ENCODE results near the gene TPCN1.
A peak's percentile ranks its signal among the peaks of the same experiment; 100 is the strongest.

The TPCN1 gene

DNA sequence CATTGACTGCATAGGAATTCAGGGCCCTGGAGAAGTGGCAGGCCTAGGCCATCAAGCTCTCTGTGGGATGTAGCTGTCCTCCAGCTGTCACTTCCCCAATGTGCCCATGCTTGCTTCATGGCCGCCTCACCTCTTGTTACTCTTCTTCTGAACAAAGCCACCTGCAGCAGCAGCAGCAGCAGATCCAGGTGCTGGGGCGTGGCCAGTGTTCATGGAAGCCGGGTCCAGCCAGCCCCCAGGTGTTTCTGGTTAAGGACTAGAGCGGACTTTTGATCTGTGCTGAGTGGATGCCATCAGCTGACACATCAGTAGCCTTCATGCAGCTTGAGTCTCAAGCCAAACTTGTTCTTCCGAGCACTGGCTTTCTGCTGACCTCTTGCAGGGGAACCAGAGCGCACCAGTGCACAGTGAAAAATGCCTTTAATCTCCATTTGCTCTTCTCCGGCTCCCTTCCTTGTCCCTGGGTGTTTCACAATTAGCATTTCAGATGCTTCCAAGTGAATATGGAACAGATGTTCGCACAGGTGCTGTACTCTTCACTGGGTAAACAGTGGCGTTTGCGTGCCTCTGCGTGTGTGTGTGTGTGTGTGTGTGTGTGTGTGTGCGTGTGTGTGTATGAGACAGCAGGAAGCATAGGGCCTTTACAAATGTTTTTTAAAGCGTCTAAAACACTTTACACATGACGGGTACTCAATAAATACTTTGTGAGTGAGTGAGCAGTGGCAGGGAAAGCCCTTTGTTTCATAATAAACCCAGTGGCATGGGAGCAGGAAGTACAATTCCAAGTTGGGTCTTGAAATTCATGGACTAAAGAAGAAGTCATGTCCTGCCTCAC, 20.1 kb downstream of the TPCN1 start:
- TF ChIP-seq JUND (IDR thresholded peaks at IDR 0.05; ENCODE audit: low read depth) = no peak
- peak in 1 of 2 experiments; percentile 84 for DNase-seq (ENCODE audit: low read depth in 1 of 2, low spot score in 1 of 2)
- in situ Hi-C loops (cut with HindIII; ENCODE audit: low pct_unique_long_range_greater_than_20kb, low sequenced_read_pairs) = no loop called here

- in situ Hi-C loops (cut with HindIII; ENCODE audit: low pct_unique_long_range_greater_than_20kb, low sequenced_read_pairs) = no loop called here
- DNase-seq (ENCODE audit: low read depth in 1 of 2, low spot score in 1 of 2) = peak; percentile 39 to 97
- TF ChIP-seq JUND (IDR thresholded peaks at IDR 0.05; ENCODE audit: low read depth) = no peak
These were observed 20.8 kb downstream of the TPCN1 start for GRCh38 chr12:113242026-113242418.

- DNase-seq (ENCODE audit: low read depth in 1 of 2, low spot score in 1 of 2) = no peak
- TF ChIP-seq JUND (IDR thresholded peaks at IDR 0.05; ENCODE audit: low read depth) = no peak
- in situ Hi-C loops (cut with HindIII; ENCODE audit: low pct_unique_long_range_greater_than_20kb, low sequenced_read_pairs) = no loop called here
These were observed 21.3 kb downstream of the TPCN1 start for GRCh38 chr12:113242560-113242959.

GRCh38 chr12:113244047-113244460, 22.8 kb downstream of the TPCN1 start:
- TF ChIP-seq JUND (IDR thresholded peaks at IDR 0.05; ENCODE audit: low read depth) = no peak
- in situ Hi-C loops (cut with HindIII; ENCODE audit: low pct_unique_long_range_greater_than_20kb, low sequenced_read_pairs) = no loop called here
- peak; percentile 48 to 93 for DNase-seq (ENCODE audit: low read depth in 1 of 2, low spot score in 1 of 2)

DNA sequence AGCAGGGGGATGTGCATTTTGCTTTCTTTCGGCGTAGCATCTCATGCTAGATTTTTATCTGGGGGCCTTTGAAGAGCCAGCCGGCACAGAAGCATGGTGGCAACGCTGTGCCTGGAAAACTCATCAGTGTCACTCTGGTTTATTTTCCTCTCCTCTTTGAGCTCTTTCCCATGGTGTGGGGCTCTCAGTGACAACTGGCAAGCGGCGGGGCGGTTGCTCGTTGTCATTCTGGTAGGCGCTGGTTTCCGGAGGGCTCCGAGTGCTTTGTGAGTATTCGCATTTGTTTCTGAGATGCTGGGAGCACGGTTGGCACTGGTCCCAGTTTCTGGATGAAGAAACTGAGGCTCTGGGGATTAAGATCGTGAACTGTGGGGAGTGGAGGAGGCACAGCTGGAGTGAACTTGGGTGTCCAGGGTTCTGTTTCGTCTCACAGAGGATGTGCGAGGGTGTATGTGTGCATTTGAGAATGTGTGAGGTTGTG, 23.3 kb downstream of the TPCN1 start:
- no peak for DNase-seq (ENCODE audit: low read depth in 1 of 2, low spot score in 1 of 2)
- no peak for TF ChIP-seq JUND (IDR thresholded peaks at IDR 0.05; ENCODE audit: low read depth)
- in situ Hi-C loops (cut with HindIII; ENCODE audit: low pct_unique_long_range_greater_than_20kb, low sequenced_read_pairs) = no loop called here

DNA sequence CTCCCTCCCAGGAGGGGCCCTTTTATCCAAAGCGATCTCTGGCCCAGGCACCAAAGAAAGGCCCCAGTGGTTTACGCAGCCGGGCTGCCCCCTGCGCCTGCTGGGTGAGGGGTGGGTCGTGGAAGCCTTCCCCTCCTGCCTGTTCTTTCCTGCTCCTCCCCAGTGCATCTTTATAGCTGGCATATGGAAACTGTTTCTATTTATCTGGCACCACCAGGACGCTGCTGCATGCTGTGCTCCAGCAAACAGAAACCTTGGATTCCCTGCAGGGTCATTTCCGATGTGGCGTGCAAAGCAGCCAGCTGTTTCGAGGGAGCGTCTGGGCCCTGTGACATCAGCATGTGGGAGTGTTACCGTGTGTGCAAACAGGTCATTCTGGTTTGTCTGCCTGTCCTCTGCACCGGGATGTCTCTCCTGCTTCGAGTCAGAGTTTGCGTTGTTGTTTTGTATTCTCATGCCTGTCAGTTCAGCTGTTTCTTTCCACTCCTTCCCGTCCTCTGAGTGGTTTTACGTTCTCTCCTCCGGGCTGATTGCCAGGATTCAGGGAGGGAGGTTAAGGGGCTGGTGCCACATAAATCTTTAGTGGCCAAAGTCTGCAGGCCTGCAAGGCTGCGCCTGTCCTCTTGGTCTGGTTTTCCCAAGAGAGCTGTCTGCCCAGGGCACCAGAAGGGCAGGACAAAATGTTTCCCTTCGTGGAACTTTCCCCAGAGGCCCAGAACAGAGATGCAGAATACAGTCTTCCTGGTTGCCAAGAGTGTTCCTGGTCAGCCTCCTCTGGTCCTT, 24.6 kb downstream of the TPCN1 start:
- in situ Hi-C loops (cut with HindIII; ENCODE audit: low pct_unique_long_range_greater_than_20kb, low sequenced_read_pairs) = no loop called here

DNA sequence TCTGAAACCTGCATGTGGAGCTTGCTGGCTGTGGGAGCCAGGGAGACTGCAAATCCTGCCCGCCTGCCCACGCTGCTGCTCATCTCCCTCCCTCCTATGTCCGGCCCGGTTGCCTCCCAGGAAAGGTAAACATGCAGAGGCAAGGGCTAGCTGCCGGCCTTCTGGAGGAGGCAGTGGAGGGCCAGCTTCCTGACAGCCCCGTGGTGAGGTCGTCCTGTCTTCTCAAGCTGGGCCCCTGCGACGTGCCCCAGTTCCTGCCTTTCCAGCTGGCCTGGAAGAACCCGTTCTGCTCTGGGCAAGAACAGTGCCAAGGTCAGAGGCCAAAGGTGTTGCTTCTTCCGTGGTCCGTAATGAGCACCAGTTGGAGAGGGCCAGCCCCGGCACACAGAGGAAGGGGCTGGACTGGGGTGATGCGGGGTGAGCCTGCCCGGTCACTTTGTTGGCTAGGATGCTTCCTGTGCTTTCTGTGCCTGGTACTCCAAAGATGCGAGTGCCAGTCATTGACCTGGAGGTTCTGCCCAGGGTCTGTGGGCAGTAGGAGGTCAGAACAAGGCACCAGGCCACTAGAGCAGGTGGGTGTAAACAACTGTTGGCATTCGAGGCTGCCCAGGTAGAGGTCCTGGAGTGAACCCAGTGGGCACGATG, 25.3 kb downstream of the TPCN1 start:
- TF ChIP-seq JUND (IDR thresholded peaks at IDR 0.05; ENCODE audit: low read depth) = no peak
- in situ Hi-C loops (cut with HindIII; ENCODE audit: low pct_unique_long_range_greater_than_20kb, low sequenced_read_pairs) = no loop called here
- DNase-seq (ENCODE audit: low read depth in 1 of 2, low spot score in 1 of 2) = peak in 1 of 2 experiments; percentile 77

More for the DNA sequence above, 24.6 kb downstream of the TPCN1 start:
- TF ChIP-seq JUND (IDR thresholded peaks at IDR 0.05; ENCODE audit: low read depth) = no peak
- peak; percentile 90 to 98 for DNase-seq (ENCODE audit: low read depth in 1 of 2, low spot score in 1 of 2)

GRCh38 chr12:113247123-113248050, 26.1 kb downstream of the TPCN1 start:
- in situ Hi-C loops (cut with HindIII; ENCODE audit: low pct_unique_long_range_greater_than_20kb, low sequenced_read_pairs) = no loop called here
- no peak for TF ChIP-seq JUND (IDR thresholded peaks at IDR 0.05; ENCODE audit: low read depth)
- DNase-seq (ENCODE audit: low read depth in 1 of 2, low spot score in 1 of 2) = no peak

DNA sequence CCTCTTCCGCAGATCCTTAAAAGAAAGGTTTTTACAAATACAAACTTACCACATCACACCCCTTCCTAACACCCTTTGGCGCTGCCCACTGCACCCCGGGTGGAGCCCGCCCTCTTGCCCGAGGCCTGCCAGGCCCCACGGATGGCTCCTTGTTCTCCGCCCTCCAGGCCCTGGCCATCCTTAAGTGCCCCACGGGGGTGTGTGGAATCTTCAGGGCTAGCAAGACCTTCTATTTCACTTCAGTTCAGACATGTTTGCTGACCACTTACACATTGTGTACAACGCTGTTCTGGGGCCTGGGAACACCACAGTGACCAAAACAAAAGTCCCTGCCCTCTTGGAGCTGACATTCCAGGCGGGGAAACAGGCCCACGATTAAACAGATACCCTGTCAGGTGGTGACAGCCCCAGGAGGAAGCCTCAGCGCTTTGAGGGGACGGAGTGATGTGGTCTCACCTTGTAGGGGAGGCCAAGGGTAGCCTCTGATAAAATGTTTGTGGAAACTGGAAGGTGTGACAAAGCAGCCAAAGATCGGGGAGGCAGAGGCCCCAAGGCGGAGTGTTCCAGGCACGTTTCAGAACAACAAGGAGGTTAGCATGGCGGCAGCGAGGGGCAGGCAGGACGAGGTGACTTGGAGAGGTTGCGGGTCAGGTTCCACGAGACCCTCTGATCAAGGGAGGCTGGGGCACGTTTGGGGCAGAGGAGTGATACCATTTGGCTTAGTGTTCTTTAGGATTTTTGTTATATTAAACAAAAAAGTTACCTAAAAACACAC, 27.0 kb downstream of the TPCN1 start:
- TF ChIP-seq JUND (IDR thresholded peaks at IDR 0.05; ENCODE audit: low read depth) = no peak
- in situ Hi-C loops (cut with HindIII; ENCODE audit: low pct_unique_long_range_greater_than_20kb, low sequenced_read_pairs) = no loop called here
- DNase-seq (ENCODE audit: low read depth in 1 of 2, low spot score in 1 of 2) = no peak

DNA sequence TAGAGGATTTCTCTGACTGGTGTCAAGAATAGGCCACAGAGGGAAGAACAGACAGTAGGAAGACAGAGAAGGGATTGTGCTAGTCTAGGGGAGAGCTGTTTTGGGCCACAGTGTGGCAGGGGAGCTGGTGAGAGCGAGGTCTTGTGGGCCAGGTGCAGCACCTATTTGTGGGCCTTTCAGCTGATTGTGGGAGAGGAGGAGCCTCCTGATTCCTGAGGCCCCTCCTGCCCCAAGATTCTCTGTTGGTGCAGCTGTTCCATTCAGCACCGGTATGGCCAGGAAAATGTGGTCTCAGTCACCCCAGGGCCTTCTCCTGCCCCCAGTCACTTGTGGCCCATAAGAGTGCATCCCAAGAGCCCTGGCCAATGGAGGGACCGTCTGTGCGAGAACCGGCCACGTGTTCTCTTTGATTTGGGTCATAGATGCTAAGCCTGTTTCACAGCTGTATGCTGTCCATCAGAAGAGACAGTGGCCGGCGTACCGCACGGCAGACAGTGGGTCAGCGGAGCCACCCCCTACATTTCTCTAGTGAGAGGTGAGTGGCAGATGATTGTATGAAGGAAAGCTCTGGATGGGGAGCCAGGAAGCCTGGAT, 27.7 kb downstream of the TPCN1 start:
- in situ Hi-C loops (cut with HindIII; ENCODE audit: low pct_unique_long_range_greater_than_20kb, low sequenced_read_pairs) = no loop called here
- no peak for DNase-seq (ENCODE audit: low read depth in 1 of 2, low spot score in 1 of 2)

GRCh38 chr12:113249546-113249945, 28.3 kb downstream of the TPCN1 start:
- DNase-seq (ENCODE audit: low read depth in 1 of 2, low spot score in 1 of 2) = no peak
- in situ Hi-C loops (cut with HindIII; ENCODE audit: low pct_unique_long_range_greater_than_20kb, low sequenced_read_pairs) = no loop called here
- TF ChIP-seq JUND (IDR thresholded peaks at IDR 0.05; ENCODE audit: low read depth) = no peak

More for the DNA sequence above, 27.7 kb downstream of the TPCN1 start:
- TF ChIP-seq JUND (IDR thresholded peaks at IDR 0.05; ENCODE audit: low read depth) = no peak

Data from T47D (cell line).